Liver (tissue), 2 donors: ENCODE data around the gene NCOR2.

Source experiments
- ZBTB33 ChIP-seq: IDR thresholded peaks from 2 replicates; pipeline ENCODE4 v1.6.1; 2016; ENCODE audit warnings: antibody characterized with exemption
- TF ChIP-seq, protein P1 (sequence below): fragments of 150-350 bp; IDR thresholded peaks from 2 replicates; pipeline ENCODE4 v1.5.1; 2017; ENCODE audit warnings: improper control_type of control experiment, low read depth, low read length; ENCODE audit not compliant: missing input control
- donor health status: healthy.

GRCh38 chr12:124613151-124613585 is 45.8 kb upstream of the NCOR2 start:
- TF ChIP-seq, protein P1, sequence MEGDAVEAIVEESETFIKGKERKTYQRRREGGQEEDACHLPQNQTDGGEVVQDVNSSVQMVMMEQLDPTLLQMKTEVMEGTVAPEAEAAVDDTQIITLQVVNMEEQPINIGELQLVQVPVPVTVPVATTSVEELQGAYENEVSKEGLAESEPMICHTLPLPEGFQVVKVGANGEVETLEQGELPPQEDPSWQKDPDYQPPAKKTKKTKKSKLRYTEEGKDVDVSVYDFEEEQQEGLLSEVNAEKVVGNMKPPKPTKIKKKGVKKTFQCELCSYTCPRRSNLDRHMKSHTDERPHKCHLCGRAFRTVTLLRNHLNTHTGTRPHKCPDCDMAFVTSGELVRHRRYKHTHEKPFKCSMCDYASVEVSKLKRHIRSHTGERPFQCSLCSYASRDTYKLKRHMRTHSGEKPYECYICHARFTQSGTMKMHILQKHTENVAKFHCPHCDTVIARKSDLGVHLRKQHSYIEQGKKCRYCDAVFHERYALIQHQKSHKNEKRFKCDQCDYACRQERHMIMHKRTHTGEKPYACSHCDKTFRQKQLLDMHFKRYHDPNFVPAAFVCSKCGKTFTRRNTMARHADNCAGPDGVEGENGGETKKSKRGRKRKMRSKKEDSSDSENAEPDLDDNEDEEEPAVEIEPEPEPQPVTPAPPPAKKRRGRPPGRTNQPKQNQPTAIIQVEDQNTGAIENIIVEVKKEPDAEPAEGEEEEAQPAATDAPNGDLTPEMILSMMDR: no peak
- TF ChIP-seq ZBTB33: no peak
